ENCODE data around the gene DHX8. TPM values are rescaled to one million over a fixed set of nuclear protein-coding genes. Genes with fewer than 3 reads are reported as not detected.
"Not testable (repeated sequence)": the region's sequence is repeated elsewhere in the genome, so short reads cannot be mapped to it uniquely, and the experiment has no call there.

Gene DHX8
- total RNA-seq, 5 donors from 2014 or later (not counting 1 experiment from before 2014, with no cell fraction given): 68.9 to 103 (median 76.1) TPM

GRCh38 chr17:43457362-43457692, 26.4 kb upstream of the DHX8 start:
- DNase-seq: no peak
- Histone ChIP-seq H3K4me3 (ENCODE audit: control insufficient read depth in 1 of 2, extremely low read depth in 1 of 2, low read length in 1 of 2) (no peak overlapping the region), H3K27me3 (replicated peaks in 1 of 2; ENCODE audit: control insufficient read depth in 2 of 2, extremely low read depth in 1 of 2, insufficient read depth in 2 of 2, low read length in 1 of 2) (peaks cover 0 to 25% of the 10 kb centered on the region in 2 experiments), H3K36me3 (ENCODE audit: control insufficient read depth in 2 of 2, extremely low read depth in 1 of 2, insufficient read depth in 1 of 2, low read length in 1 of 2) (no peaks in the 10 kb centered on the region), H3K4me1 (ENCODE audit: control insufficient read depth in 1 of 2, extremely low read depth in 1 of 2, insufficient read depth in 2 of 2, low read length in 2 of 2) (peaks cover 0 to 6% of the 10 kb centered on the region in 2 experiments), H3K27ac (ENCODE audit: low read length) (no peak overlapping the region), H3K9me3 (no peaks in the 10 kb centered on the region)
- no peak overlapping the region for H3K27ac Mint-ChIP-seq
- no peaks in the 10 kb centered on the region for H3K9me3 Mint-ChIP-seq
- peaks cover 0 to 8% (median 6%) of the 10 kb centered on the region in 3 donors for H3K4me1 Mint-ChIP-seq
- ChIA-PET POLR2A (interaction anchor here in 1 of 2 donors (0.6 kb wide), 1 partner anchor 70 kb away, joined by 3 read pairs; no protein-coding TSS in a partner anchor), CTCF (no interaction called here)
- peaks cover 8 to 27% of the 10 kb centered on the region in 2 donors for H3K27me3 Mint-ChIP-seq
- no peak overlapping the region for H3K4me3 Mint-ChIP-seq
- WGBS (ENCODE audit: insufficient coverage): no CpG with 5 or more reads among the region's 1 CpG
- ATAC-seq (replicated peaks in 1 of 4): no peak
- H3K36me3 Mint-ChIP-seq: no peaks in the 10 kb centered on the region

DNA sequence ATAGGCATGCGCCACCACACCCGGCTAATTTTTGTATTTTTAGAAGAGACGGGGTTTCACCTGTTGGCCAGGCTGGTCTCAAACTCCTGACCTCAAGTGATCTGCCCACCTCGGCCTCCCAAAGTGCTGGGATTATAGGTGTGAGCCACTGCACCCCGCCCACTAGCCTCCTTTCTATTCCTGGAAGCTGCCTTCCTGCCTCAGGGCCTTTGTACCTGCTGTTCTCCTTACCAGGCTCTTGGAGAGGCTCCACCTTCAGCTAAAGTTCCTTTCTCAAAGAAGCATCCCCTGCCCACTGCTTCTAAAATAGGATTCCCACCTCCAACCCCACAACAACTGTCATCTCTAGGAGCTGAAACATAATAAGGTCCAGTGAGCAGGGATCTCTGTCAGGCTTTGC, 23.9 kb upstream of the DHX8 start:
- H3K27me3 Mint-ChIP-seq: peaks cover 14 to 20% of the 10 kb centered on the region in 2 donors
- H3K4me3 Mint-ChIP-seq; H3K36me3 ChIP-seq (ENCODE audit: control insufficient read depth in 2 of 2, extremely low read depth in 1 of 2, insufficient read depth in 1 of 2, low read length in 1 of 2); H3K4me3 ChIP-seq (ENCODE audit: control insufficient read depth in 1 of 2, extremely low read depth in 1 of 2, low read length in 1 of 2); H3K9me3 Mint-ChIP-seq; ATAC-seq (replicated peaks in 1 of 4); DNase-seq; H3K9me3 ChIP-seq; H3K36me3 Mint-ChIP-seq; H3K27ac Mint-ChIP-seq; H3K4me1 ChIP-seq (ENCODE audit: control insufficient read depth in 1 of 2, extremely low read depth in 1 of 2, insufficient read depth in 2 of 2, low read length in 2 of 2); H3K27ac ChIP-seq (ENCODE audit: low read length); H3K4me1 Mint-ChIP-seq; POLR2A ChIA-PET: not testable (repeated sequence)
- peaks cover 0 to 22% of the 10 kb centered on the region in 2 experiments for H3K27me3 ChIP-seq (replicated peaks in 1 of 2; ENCODE audit: control insufficient read depth in 2 of 2, extremely low read depth in 1 of 2, insufficient read depth in 2 of 2, low read length in 1 of 2)
- CTCF ChIA-PET: interaction anchor here in 1 of 2 donors (1.0 kb wide), 1 partner anchor 24 kb away, joined by 3 read pairs; the partner anchor contains the start of gene DHX8
- WGBS (ENCODE audit: insufficient coverage): 88% methylated on average over 5 of the region's 5 CpGs

- DNase-seq (no peak), ATAC-seq (replicated peaks in 1 of 4) (no peak)
- H3K9me3 ChIP-seq: no peaks in the 10 kb centered on the region
- peaks cover 13 to 21% of the 10 kb centered on the region in 2 donors for H3K27me3 Mint-ChIP-seq
- no peak overlapping the region for H3K27ac Mint-ChIP-seq
- no peak overlapping the region for H3K4me3 ChIP-seq (ENCODE audit: control insufficient read depth in 1 of 2, extremely low read depth in 1 of 2, low read length in 1 of 2)
- peaks cover 0 to 7% (median 5%) of the 10 kb centered on the region in 3 donors for H3K4me1 Mint-ChIP-seq
- no peak overlapping the region for H3K4me3 Mint-ChIP-seq
- peaks cover 0 to 27% of the 10 kb centered on the region in 2 experiments for H3K27me3 ChIP-seq (replicated peaks in 1 of 2; ENCODE audit: control insufficient read depth in 2 of 2, extremely low read depth in 1 of 2, insufficient read depth in 2 of 2, low read length in 1 of 2)
- ChIA-PET POLR2A (no interaction called here), CTCF (no interaction called here)
- no peaks in the 10 kb centered on the region for H3K36me3 Mint-ChIP-seq
- H3K36me3 ChIP-seq (ENCODE audit: control insufficient read depth in 2 of 2, extremely low read depth in 1 of 2, insufficient read depth in 1 of 2, low read length in 1 of 2): no peaks in the 10 kb centered on the region
- peaks cover 0 to 6% of the 10 kb centered on the region in 2 experiments for H3K4me1 ChIP-seq (ENCODE audit: control insufficient read depth in 1 of 2, extremely low read depth in 1 of 2, insufficient read depth in 2 of 2, low read length in 2 of 2)
- no CpG with 5 or more reads among the region's 1 CpG for WGBS (ENCODE audit: insufficient coverage)
- H3K9me3 Mint-ChIP-seq: no peaks in the 10 kb centered on the region
- H3K27ac ChIP-seq (ENCODE audit: low read length): no peak overlapping the region
Measured at GRCh38 chr17:43461185-43461584, 22.6 kb upstream of the DHX8 start.

DNA sequence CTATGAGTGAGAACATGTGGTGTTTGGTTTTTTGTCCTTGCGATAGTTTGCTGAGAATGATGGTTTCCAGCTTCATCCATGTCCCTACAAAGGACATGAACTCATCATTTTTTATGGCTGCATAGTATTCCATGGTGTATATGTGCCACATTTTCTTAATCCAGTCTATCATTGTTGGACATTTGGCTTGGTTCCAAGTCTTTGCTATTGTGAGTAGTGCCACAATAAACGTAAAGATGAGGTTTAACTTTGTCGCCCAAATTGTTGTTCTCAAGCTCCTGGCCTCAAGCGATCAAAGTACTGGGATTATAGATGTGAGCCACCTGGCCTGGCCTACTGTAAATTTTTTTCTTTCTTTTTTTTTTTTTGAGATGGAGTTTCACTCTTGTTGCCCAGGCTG, 21.2 kb upstream of the DHX8 start:
- H3K36me3 Mint-ChIP-seq; H3K4me3 ChIP-seq (ENCODE audit: control insufficient read depth in 1 of 2, extremely low read depth in 1 of 2, low read length in 1 of 2); H3K9me3 Mint-ChIP-seq; ATAC-seq (replicated peaks in 1 of 4); H3K27ac ChIP-seq (ENCODE audit: low read length); DNase-seq; H3K9me3 ChIP-seq; H3K4me1 Mint-ChIP-seq; H3K4me1 ChIP-seq (ENCODE audit: control insufficient read depth in 1 of 2, extremely low read depth in 1 of 2, insufficient read depth in 2 of 2, low read length in 2 of 2); H3K4me3 Mint-ChIP-seq; H3K36me3 ChIP-seq (ENCODE audit: control insufficient read depth in 2 of 2, extremely low read depth in 1 of 2, insufficient read depth in 1 of 2, low read length in 1 of 2); H3K27ac Mint-ChIP-seq; POLR2A ChIA-PET: not testable (repeated sequence)
- WGBS (ENCODE audit: insufficient coverage): 100% methylated on average over 2 of the region's 4 CpGs
- CTCF ChIA-PET: interaction anchor here in 1 of 2 donors (0.7 kb wide), 1 partner anchor 45 kb away, joined by 4 read pairs; no protein-coding TSS in a partner anchor
- peaks cover 7 to 20% of the 10 kb centered on the region in 2 donors for H3K27me3 Mint-ChIP-seq
- peaks cover 0 to 28% of the 10 kb centered on the region in 2 experiments for H3K27me3 ChIP-seq (replicated peaks in 1 of 2; ENCODE audit: control insufficient read depth in 2 of 2, extremely low read depth in 1 of 2, insufficient read depth in 2 of 2, low read length in 1 of 2)

DNA sequence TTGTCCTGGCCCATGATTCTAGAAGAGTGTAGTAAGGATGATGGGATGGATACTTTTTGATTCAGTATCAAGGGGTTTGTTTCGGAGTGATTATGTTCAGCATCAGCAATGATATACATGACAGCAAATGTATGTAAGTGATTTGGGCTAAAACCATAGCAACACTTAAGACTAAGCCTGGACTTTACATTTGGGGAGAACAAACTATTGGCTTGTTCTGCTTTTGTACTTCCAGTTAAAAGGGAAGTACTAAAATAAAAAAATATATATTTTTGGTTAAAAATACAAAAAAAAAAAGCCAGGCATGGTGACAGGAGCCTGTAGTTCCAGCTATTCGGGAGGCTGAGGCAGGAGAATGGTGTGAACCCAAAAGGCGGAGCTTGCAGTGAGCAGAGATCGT, 20.5 kb upstream of the DHX8 start:
- POLR2A ChIA-PET: interaction anchor here in 1 of 2 donors (0.6 kb wide), 1 partner anchor 57 kb away, joined by 3 read pairs; no protein-coding TSS in a partner anchor

DNA sequence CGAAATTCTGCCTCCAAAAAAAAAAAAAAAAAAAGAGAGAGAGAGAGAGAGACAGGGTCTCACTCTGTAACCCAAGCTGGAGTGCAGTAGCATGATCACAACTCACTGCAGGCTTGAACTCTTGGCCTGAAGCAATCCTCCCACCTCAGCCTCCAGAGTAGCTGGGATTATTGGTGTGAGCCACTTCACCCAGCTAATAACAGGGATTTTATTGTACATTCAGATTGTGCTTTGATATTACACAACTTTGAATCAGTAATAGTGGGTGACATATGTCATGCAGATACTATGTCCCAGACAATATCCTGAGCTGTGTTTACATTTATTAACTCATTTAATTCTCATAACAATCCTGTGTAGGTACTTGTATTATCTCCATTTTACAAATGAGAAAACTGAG, 19.7 kb upstream of the DHX8 start:
- H3K4me1 ChIP-seq (ENCODE audit: control insufficient read depth in 1 of 2, extremely low read depth in 1 of 2, insufficient read depth in 2 of 2, low read length in 2 of 2): no peaks in the 10 kb centered on the region
- no peaks in the 10 kb centered on the region for H3K36me3 ChIP-seq (ENCODE audit: control insufficient read depth in 2 of 2, extremely low read depth in 1 of 2, insufficient read depth in 1 of 2, low read length in 1 of 2)
- ChIA-PET POLR2A (interaction anchor here in 1 of 2 donors (0.7 kb wide), 1 partner anchor 132 kb away, joined by 3 read pairs; no protein-coding TSS in a partner anchor), CTCF (no interaction called here)
- Mint-ChIP-seq H3K4me1 (no peaks in the 10 kb centered on the region), H3K27me3 (peaks cover 12 to 21% of the 10 kb centered on the region in 2 donors), H3K36me3 (no peaks in the 10 kb centered on the region), H3K4me3 (no peak overlapping the region), H3K27ac (no peak overlapping the region), H3K9me3 (no peaks in the 10 kb centered on the region)
- H3K9me3 ChIP-seq: no peaks in the 10 kb centered on the region
- no peak overlapping the region for H3K27ac ChIP-seq (ENCODE audit: low read length)
- DNase-seq (no peak), ATAC-seq (replicated peaks in 1 of 4) (no peak)
- H3K27me3 ChIP-seq (replicated peaks in 1 of 2; ENCODE audit: control insufficient read depth in 2 of 2, extremely low read depth in 1 of 2, insufficient read depth in 2 of 2, low read length in 1 of 2): peaks cover 0 to 21% of the 10 kb centered on the region in 2 experiments
- no CpG with 5 or more reads among the region's 1 CpG for WGBS (ENCODE audit: insufficient coverage)
- H3K4me3 ChIP-seq (ENCODE audit: control insufficient read depth in 1 of 2, extremely low read depth in 1 of 2, low read length in 1 of 2): no peak overlapping the region

More for the DNA sequence above, 20.5 kb upstream of the DHX8 start:
- Mint-ChIP-seq H3K4me1 (no peaks in the 10 kb centered on the region), H3K27ac (no peak overlapping the region), H3K36me3 (no peaks in the 10 kb centered on the region), H3K9me3 (no peaks in the 10 kb centered on the region), H3K4me3 (no peak overlapping the region), H3K27me3 (peaks cover 7 to 21% of the 10 kb centered on the region in 2 donors)
- ATAC-seq (replicated peaks in 1 of 4): no peak
- H3K4me3 ChIP-seq (ENCODE audit: control insufficient read depth in 1 of 2, extremely low read depth in 1 of 2, low read length in 1 of 2): no peak overlapping the region
- no peaks in the 10 kb centered on the region for H3K9me3 ChIP-seq
- WGBS (ENCODE audit: insufficient coverage): 70% methylated on average over 2 of the region's 4 CpGs
- no peak overlapping the region for H3K27ac ChIP-seq (ENCODE audit: low read length)
- DNase-seq: no peak
- H3K36me3 ChIP-seq (ENCODE audit: control insufficient read depth in 2 of 2, extremely low read depth in 1 of 2, insufficient read depth in 1 of 2, low read length in 1 of 2): no peaks in the 10 kb centered on the region
- CTCF ChIA-PET: interaction anchor here in 1 of 2 donors (0.7 kb wide), 1 partner anchor 46 kb away, joined by 4 read pairs; no protein-coding TSS in a partner anchor
- H3K4me1 ChIP-seq (ENCODE audit: control insufficient read depth in 1 of 2, extremely low read depth in 1 of 2, insufficient read depth in 2 of 2, low read length in 2 of 2): no peaks in the 10 kb centered on the region
- H3K27me3 ChIP-seq (replicated peaks in 1 of 2; ENCODE audit: control insufficient read depth in 2 of 2, extremely low read depth in 1 of 2, insufficient read depth in 2 of 2, low read length in 1 of 2): peaks cover 0 to 26% of the 10 kb centered on the region in 2 experiments

Measured in T-cell (primary cell).